Hepatocyte (in vitro differentiated cells): ENCODE results near the gene REXO1. TPM values are rescaled to one million over a fixed set of nuclear protein-coding genes. Genes with fewer than 3 reads are reported as not detected.

Experiments used
- DNase-seq: peaks from one replicate; pipeline ENCODE4 v3.0.0-alpha.2; 2016; ENCODE audit warnings: low spot score
- H2AFZ ChIP-seq: fragments of 200-600 bp; sonication (generic); 2 replicates; pipeline ENCODE4 v1.6.0; 2016; ENCODE audit warnings: antibody characterized with exemption, mild to moderate bottlenecking
- H3K27ac ChIP-seq: fragments of 200-600 bp; sonication (generic); 2 replicates; pipeline ENCODE4 v1.5.1; 2016; ENCODE audit warnings: mild to moderate bottlenecking
- H3K27me3 ChIP-seq: fragments of 200-600 bp; sonication (generic); 2 replicates; pipeline ENCODE4 v1.6.1; 2016
- H3K36me3 ChIP-seq: fragments of 200-600 bp; sonication (generic); replicated peaks from 2 replicates; pipeline ENCODE4 v1.5.1; 2016; ENCODE audit warnings: low read depth; ENCODE audit not compliant: insufficient read depth
- H3K4me1 ChIP-seq: fragments of 200-600 bp; sonication (generic); 2 replicates; pipeline ENCODE4 v1.5.1; 2016; ENCODE audit warnings: mild to moderate bottlenecking, moderate library complexity; ENCODE audit not compliant: insufficient read depth
- H3K4me2 ChIP-seq: fragments of 200-600 bp; sonication (generic); 2 replicates; pipeline ENCODE4 v1.6.0; 2016
- H3K4me3 ChIP-seq: fragments of 200-600 bp; sonication (generic); 2 replicates; pipeline ENCODE4 v1.5.1; 2016; ENCODE audit warnings: mild to moderate bottlenecking
- H3K79me2 ChIP-seq: fragments of 200-600 bp; sonication (generic); 2 replicates; pipeline ENCODE4 v1.6.0; 2017; ENCODE audit warnings: mild to moderate bottlenecking
- H3K9me2 ChIP-seq: fragments of 200-600 bp; sonication (generic); replicated peaks from 2 replicates; pipeline ENCODE4 v1.6.0; 2017; ENCODE audit warnings: mild to moderate bottlenecking; ENCODE audit not compliant: insufficient read depth
- H3K9me3 ChIP-seq: fragments of 200-600 bp; sonication (generic); 2 replicates; pipeline ENCODE4 v1.5.1; 2016; ENCODE audit warnings: low read depth, mild to moderate bottlenecking
- H4K20me1 ChIP-seq: fragments of 200-600 bp; sonication (generic); 2 replicates; pipeline ENCODE4 v1.6.0; 2016; ENCODE audit warnings: mild to moderate bottlenecking; ENCODE audit not compliant: insufficient read depth, poor library complexity, severe bottlenecking
- CTCF ChIP-seq: fragments of 200-600 bp; sonication (generic); IDR thresholded peaks from 2 replicates; pipeline ENCODE4 v1.5.1; 2016; ENCODE audit warnings: antibody characterized with exemption, mild to moderate bottlenecking; ENCODE audit not compliant: poor library complexity
- EZH2 ChIP-seq: fragments of 200-600 bp; sonication (generic); IDR thresholded peaks from 2 replicates; pipeline ENCODE4 v1.6.1; 2016; ENCODE audit warnings: antibody characterized with exemption, mild to moderate bottlenecking, borderline replicate concordance
- EZH2phosphoT487 ChIP-seq: fragments of 200-600 bp; sonication (generic); IDR thresholded peaks from one replicate; pipeline ENCODE4 v1.6.1; 2018; ENCODE audit warnings: antibody characterized with exemption, mild to moderate bottlenecking, low read depth, moderate library complexity; ENCODE audit not compliant: unreplicated experiment, severe bottlenecking
- WGBS: methylation state at CpG from one replicate; pipeline ENCODE4 v1.1.6; 2016; ENCODE audit warnings: low lambda C conversion rate; ENCODE audit errors: missing lambda C conversion rate; 5-methylcytosine and 5-hydroxymethylcytosine counted together
- microRNA counts: library from miRNA; unstranded; fragments of <30 nt; microRNA quantifications from one replicate; lab custom pipeline; 2017
- microRNA-seq: library from miRNA; unstranded; fragments of <30 nt; microRNA quantifications from one replicate; pipeline ENCODE4, GENCODE V29; 2017
- polyA plus RNA-seq: library from polyadenylated mRNA; unstranded; fragments of >200 nt; fragmentation: Nextera tagmentation; extraction: Ambion mirVana; gene quantifications from 2 replicates; pipeline ENCODE4 v1.2.1, GENCODE V29; 2016
- total RNA-seq: library from RNA; depleted of rRNA; stranded (reverse); fragments of >200 nt; gene quantifications from 2 replicates; pipeline ENCODE4 v1.2.3, GENCODE V29; 2014

The REXO1 gene
- total and polyA plus RNA-seq, 2 experiments from 2014 or later = 13.4 to 22.8 TPM

- no peak for TF ChIP-seq EZH2phosphoT487
- no peak for TF ChIP-seq EZH2
- TF ChIP-seq CTCF = peak; percentile 95
- H3K27me3 ChIP-seq = peaks cover 80% of the 10 kb centered on the region
- H3K27ac ChIP-seq = no peak overlapping the region
- no peak overlapping the region for H2AFZ ChIP-seq
- peak; percentile 53 for DNase-seq
- H3K36me3 ChIP-seq = no peaks in the 10 kb centered on the region
- 7% methylated on average over 18 of the region's 21 CpGs for WGBS
- H4K20me1 ChIP-seq = no peaks in the 10 kb centered on the region
- H3K9me3 ChIP-seq = peaks cover 5% of the 10 kb centered on the region
- no peak overlapping the region for H3K4me2 ChIP-seq
- H3K79me2 ChIP-seq = no peaks in the 10 kb centered on the region
- H3K9me2 ChIP-seq = no peaks in the 10 kb centered on the region
- no peak overlapping the region for H3K4me3 ChIP-seq
- H3K4me1 ChIP-seq = no peaks in the 10 kb centered on the region
Observed at GRCh38 chr19:1767464-1767933, 80.8 kb downstream of the REXO1 start.

DNA sequence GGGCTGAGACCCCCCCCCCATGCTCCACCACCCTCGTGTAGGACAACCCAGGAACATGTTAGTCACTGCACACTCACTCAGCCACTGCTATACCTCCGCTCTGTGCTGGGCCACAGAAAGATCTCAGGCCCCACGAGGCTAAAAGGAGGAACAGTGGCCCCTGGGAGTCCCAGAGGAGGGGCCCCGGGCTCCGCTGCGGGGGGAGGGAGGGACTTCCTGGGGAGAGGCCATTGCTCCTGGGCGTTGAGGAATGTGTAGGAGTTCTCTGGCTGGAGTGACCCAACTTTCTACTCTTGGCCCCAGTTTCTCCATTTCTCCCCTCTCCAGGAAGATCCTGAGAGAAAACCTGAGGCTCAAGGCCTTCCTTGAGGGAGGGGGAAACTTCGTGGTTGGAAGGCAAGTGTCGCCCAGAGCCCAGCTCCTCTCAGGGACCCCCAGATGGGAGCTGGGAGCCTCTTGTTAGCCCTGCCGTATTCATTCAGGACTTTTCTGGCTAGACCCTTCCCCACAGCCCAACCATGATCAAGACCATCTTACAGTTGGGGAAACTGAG, 81.4 kb downstream of the REXO1 start:
- DNase-seq = no peak
- H3K4me3 ChIP-seq = no peak overlapping the region
- TF ChIP-seq CTCF = no peak
- TF ChIP-seq EZH2 = no peak
- TF ChIP-seq EZH2phosphoT487 = no peak
- H4K20me1 ChIP-seq = no peaks in the 10 kb centered on the region
- WGBS = 27% methylated on average over 10 of the region's 10 CpGs
- no peaks in the 10 kb centered on the region for H3K4me1 ChIP-seq
- no peaks in the 10 kb centered on the region for H3K36me3 ChIP-seq
- H3K27me3 ChIP-seq = peaks cover 86% of the 10 kb centered on the region
- H3K79me2 ChIP-seq = no peaks in the 10 kb centered on the region
- H3K4me2 ChIP-seq = no peak overlapping the region
- H3K27ac ChIP-seq = no peak overlapping the region
- peaks cover 5% of the 10 kb centered on the region for H3K9me3 ChIP-seq
- H2AFZ ChIP-seq = no peak overlapping the region
- H3K9me2 ChIP-seq = no peaks in the 10 kb centered on the region

DNA sequence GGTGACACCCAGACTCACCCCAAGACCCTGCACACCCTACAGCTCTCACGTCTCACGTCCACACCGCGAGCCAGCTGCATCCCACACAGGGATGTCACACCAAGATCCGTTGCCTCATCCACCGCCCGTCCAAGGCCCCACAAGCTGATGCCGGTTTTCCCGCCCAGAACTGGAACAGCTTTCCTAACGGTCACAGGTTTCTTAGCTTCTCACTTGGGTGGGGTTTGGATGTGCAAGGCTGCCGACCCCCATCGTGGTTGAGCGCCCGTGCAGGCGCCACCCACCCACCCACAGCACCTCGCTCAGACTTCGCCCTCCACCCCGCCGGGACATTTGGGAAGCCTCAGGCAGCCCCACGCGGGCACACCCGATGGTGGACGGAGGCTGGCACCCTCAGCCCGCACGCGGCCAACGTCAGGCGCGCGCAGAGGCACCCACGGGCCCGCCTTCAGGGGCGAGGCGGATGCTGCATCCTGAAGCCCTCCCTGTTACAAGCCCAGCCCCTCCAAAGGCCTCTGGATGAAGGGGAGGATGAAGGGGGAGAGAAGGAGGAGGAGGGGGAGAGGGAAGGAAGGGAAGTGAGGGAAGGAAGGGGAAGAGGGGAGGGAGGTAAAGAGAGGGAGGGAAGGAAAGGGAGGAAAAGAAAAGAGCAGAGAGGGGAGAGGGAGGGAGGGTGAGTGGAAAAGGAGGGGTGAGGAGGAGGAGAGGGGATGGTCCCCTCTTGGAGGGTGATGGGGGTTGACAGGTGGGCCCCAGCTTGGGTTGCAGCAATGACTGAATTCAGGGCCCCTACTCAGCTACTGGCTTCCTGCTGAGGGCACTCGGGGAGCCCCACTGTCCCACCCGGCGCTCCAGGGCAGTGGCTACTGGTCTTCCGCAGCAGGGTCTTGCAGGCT, 82.1 kb downstream of the REXO1 start:
- H3K27me3 ChIP-seq = peaks cover 93% of the 10 kb centered on the region

More for the DNA sequence above, 82.1 kb downstream of the REXO1 start:
- Histone ChIP-seq H3K79me2 (no peaks in the 10 kb centered on the region), H3K4me3 (no peak overlapping the region), H3K4me2 (no peak overlapping the region), H2AFZ (no peak overlapping the region), H3K9me3 (peaks cover 4% of the 10 kb centered on the region), H3K27ac (no peak overlapping the region), H4K20me1 (no peaks in the 10 kb centered on the region), H3K4me1 (no peaks in the 10 kb centered on the region), H3K9me2 (no peaks in the 10 kb centered on the region), H3K36me3 (no peaks in the 10 kb centered on the region)
- 17% methylated on average over 36 of the region's 38 CpGs for WGBS
- no peak for DNase-seq
- TF ChIP-seq EZH2 = peak; percentile 45
- TF ChIP-seq CTCF = no peak

MicroRNAs within 50 kb of the gene (microRNA counts, 767-probe panel; counts per million panel counts)
- not detected for microRNA hsa-miR-1909-3p (lab: Ali Mortazavi, UCI)

Small RNA genes within 50 kb of the gene (microRNA-seq; reads per million reads assigned to microRNA genes)
- 5.8 reads per million, percentile 13 among the genes with 10 or more reads in this experiment for gene MIR1909

Other genes with a start within 250 kb of the REXO1 start
- gene UQCR11, start 243.0 kb downstream of the REXO1 start, total RNA-seq = 56.6 and 57.6 TPM in 2 replicates
- gene UQCR11, start 243.0 kb downstream of the REXO1 start, polyA plus RNA-seq = 672 and 684 TPM in 2 replicates
- 67.9 and 76.7 TPM in 2 replicates for gene TCF3, start 195.9 kb downstream of the REXO1 start, total RNA-seq
- 93.7 and 125 TPM in 2 replicates for gene TCF3, start 195.9 kb downstream of the REXO1 start, polyA plus RNA-seq
- gene ONECUT3, start 95.0 kb downstream of the REXO1 start, total RNA-seq = 0.03 and 0.08 TPM in 2 replicates
- 0.06 and 0.09 TPM in 2 replicates for gene ONECUT3, start 95.0 kb downstream of the REXO1 start, polyA plus RNA-seq
- 1.4 and 1.7 TPM in 2 replicates for gene ATP8B3, start 36.2 kb downstream of the REXO1 start, total RNA-seq
- gene ATP8B3, start 36.2 kb downstream of the REXO1 start, polyA plus RNA-seq = 2.4 and 3.1 TPM in 2 replicates
- 3.4 and 6.4 TPM in 2 replicates for gene KLF16, start 15.1 kb upstream of the REXO1 start, total RNA-seq
- 14.3 and 16.0 TPM in 2 replicates for gene KLF16, start 15.1 kb upstream of the REXO1 start, polyA plus RNA-seq
- 62.5 and 77.5 TPM in 2 replicates for gene ABHD17A, start 37.0 kb upstream of the REXO1 start, total RNA-seq
- gene ABHD17A, start 37.0 kb upstream of the REXO1 start, polyA plus RNA-seq = 99.7 and 102 TPM in 2 replicates
- 2.4 and 5.3 TPM in 2 replicates for gene ADAT3, start 56.9 kb upstream of the REXO1 start, total RNA-seq
- gene ADAT3, start 56.9 kb upstream of the REXO1 start, polyA plus RNA-seq = 11.0 and 11.6 TPM in 2 replicates
- gene SCAMP4, start 56.9 kb upstream of the REXO1 start, total RNA-seq = 69.3 and 77.2 TPM in 2 replicates
- gene SCAMP4, start 56.9 kb upstream of the REXO1 start, polyA plus RNA-seq = 89.8 and 103 TPM in 2 replicates
- 44.8 and 56.8 TPM in 2 replicates for gene CSNK1G2, start 92.7 kb upstream of the REXO1 start, total RNA-seq
- gene CSNK1G2, start 92.7 kb upstream of the REXO1 start, polyA plus RNA-seq = 82.5 and 82.7 TPM in 2 replicates
- 56.4 and 62.1 TPM in 2 replicates for gene BTBD2, start 167.2 kb upstream of the REXO1 start, total RNA-seq
- gene BTBD2, start 167.2 kb upstream of the REXO1 start, polyA plus RNA-seq = 71.1 and 76.0 TPM in 2 replicates
- gene MKNK2, start 202.8 kb upstream of the REXO1 start, total RNA-seq = 90.4 and 98.2 TPM in 2 replicates
- 126 and 136 TPM in 2 replicates for gene MKNK2, start 202.8 kb upstream of the REXO1 start, polyA plus RNA-seq
- gene MOB3A, start 247.8 kb upstream of the REXO1 start, total RNA-seq = 13.5 and 15.7 TPM in 2 replicates
- 25.1 and 27.7 TPM in 2 replicates for gene MOB3A, start 247.8 kb upstream of the REXO1 start, polyA plus RNA-seq
- gene IZUMO4, start 248.4 kb upstream of the REXO1 start, total RNA-seq = 0.44 and 1.4 TPM in 2 replicates
- gene IZUMO4, start 248.4 kb upstream of the REXO1 start, polyA plus RNA-seq = 2.8 and 4.0 TPM in 2 replicates